EH (cell line): ENCODE data around the gene DPP8.
A peak's percentile ranks its signal among the peaks of the same experiment; 100 is the strongest.
"Not testable (repeated sequence)": the region's sequence is repeated elsewhere in the genome, so short reads cannot be mapped to it uniquely, and the experiment has no call there.

Source experiments
- DNase-seq: peaks from one replicate; pipeline ENCODE4 v3.0.0-alpha.2; 2015; ENCODE audit warnings: low read depth

The DPP8 gene

DNA sequence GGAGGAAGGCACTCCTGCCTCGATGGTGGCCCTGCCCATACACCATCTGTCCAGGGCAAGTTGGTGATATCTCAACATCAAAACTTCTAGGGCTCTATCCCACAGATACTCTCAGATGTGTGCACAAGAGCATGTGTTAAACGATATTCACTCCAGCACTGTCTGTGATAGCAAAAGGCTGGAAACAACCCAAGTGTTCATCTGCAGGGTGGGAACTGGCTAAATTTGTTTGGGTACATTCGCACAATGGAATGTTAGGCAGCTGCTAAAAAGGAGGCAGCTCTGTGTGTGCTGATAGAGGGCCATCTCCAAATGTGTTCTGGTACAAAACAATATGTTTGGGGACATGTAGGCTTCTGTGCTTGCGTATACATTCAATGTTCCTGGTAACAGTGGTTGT is 114.5 kb downstream of the DPP8 start:
- peak; percentile 16 for DNase-seq

DNA sequence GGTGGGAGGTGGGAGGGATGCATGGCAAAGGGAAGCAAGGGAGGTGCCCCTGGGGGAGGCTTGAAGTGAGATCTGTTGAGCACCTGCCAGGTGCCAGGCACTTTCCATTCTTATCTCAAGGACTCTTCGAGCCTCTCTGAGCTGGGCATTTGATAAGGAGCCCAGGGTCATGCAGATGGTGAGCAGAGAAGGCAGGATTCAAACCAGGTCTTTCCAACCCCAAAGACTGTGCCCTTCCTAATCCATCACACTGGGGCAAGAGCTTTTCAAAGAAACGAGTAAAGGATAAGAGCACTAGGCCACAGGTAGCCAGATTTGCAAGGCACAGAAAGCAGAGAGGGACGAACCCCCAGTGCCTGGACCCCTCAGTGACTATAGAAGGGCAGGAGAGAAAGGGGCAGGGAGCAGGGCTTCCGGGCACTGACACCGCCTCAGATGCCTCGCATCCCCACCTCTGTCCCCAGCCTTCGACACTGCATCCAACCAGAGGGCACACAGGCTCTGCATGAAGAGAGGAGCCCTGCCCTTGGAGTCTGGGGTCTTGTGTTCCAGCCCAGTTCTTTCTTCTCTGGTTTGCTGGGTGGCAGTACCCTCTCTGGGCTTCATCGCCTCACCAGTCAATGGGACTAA is 115.8 kb downstream of the DPP8 start:
- no peak for DNase-seq

DNA sequence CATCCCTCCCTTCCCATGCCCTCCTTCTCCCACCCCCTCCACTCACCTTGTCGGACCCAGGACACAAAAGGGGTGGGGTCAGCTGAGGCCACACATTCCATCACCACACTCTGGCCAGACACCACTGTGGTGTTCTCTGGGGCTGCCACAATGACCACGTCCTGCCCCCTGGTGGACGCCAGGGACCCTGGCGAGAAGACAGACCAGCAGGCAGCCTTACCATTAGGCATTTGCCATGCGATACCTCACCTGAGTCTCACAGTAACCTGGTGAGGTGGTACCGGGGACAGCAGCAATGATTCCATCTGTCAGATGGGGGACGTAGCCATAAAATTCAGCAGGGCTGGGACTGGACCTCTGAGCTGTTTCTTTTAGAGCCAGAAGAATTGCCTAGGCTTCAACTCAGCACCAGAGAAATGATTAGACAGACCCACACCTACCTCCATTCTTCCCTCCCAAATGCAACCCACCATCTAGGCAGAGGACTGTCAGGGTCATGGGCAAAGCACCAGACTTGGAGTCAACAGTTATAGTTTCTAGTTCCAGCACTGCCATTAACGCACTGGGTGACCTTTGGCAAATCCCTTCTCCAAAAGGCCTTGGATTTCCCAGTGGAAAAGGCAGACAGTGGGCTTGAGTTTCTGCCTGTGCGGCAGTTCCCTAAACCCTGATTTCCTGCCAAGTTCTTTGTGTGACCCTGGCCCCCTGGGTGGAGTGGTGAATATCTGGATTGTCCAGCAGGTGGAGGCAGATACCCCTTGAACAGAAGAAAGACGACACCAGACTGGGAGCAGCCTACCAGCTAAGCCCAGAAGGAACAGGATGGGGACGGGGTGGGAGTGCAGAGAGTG is 116.5 kb downstream of the DPP8 start:
- peak; percentile 71 for DNase-seq

DNA sequence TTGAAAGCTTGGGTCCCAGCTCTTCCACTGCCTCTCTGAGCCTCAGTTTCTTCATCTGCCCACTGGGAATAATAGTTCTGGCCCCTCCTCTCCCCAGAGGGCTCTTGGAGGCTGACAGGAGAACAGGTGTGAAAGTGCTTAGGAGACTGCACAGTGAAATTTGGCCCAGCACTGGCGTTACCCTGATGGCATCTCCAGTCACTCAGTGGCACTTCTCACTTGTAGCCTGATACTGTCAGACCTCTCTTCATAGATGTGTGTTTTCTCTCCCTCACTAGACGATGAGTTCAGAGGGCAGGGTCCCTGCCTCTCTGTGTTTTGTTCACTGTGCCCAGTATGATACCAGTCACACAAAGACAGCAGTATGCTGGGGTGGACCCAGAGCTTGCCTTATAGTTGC is 117.5 kb downstream of the DPP8 start:
- DNase-seq: no peak

DNA sequence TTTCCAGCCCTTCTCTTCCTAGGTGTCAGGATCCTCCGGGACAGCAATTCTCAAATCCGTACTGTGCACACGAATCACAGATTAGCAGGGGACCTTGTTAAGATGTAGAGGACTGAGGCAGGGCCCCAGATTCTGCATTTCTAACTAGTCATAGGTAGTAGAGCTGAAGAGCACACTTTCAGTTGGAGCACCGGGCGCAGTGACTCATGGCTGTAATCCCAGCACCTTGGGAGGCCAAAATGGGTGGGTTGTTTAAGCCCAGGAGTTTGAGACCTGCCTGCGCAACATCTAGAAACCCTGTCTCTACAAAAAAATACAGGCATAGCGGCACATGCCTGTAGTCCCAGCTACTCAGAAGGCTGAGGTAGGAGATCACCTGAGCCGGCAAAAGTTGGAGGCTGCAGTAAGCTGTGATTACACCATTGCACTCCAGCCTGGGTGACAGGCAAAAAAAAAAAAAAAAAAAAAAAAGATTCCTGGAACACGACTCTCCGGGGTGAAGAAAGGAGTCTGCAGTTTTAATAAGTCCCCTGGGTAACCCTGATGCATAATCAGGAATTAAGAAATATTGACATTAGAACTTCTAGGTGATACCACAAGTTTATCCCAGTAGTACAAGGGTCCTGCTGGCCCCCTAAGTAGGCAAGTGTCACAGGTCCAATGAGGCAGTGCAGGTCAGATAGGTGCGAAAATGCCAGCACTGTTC is 118.3 kb downstream of the DPP8 start:
- DNase-seq: no peak

DNA sequence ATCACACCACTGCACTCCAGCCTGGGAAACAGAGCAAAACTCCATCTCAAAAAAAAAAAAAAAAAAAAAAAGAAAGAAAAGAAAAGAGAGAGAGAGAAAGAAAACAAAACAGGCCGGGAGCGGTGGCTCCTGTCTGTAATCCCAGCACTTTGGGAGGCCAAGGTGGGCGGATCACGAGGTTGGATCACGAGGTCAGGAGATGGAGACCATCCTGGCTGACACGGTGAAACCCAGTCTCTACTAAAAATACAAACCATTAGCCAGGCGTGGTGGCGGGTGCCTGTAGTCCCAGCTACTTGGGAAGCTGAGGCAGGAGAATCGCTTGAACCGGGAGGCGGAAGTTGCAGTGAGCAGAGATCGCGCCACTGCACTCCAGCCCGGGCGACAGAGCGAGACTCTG is 119.0 kb downstream of the DPP8 start:
- not testable (repeated sequence) for DNase-seq

DNA sequence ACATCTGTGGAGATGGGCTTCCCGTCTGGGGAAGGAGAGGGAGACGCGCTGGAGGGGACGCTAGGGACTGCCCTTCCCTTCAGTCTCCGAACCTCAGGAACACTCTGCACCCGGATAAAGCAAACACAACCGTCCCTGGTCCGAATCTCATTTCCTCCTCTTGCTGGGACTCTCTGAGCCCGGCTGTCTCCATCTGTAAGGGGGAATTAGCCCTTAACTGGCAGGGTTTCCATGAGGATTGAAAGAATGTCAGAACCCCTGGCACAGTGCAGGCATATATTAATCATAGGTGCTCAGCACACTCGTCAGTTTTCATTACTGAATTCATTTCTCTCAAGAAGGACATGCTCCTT is 120.5 kb downstream of the DPP8 start:
- no peak for DNase-seq

DNA sequence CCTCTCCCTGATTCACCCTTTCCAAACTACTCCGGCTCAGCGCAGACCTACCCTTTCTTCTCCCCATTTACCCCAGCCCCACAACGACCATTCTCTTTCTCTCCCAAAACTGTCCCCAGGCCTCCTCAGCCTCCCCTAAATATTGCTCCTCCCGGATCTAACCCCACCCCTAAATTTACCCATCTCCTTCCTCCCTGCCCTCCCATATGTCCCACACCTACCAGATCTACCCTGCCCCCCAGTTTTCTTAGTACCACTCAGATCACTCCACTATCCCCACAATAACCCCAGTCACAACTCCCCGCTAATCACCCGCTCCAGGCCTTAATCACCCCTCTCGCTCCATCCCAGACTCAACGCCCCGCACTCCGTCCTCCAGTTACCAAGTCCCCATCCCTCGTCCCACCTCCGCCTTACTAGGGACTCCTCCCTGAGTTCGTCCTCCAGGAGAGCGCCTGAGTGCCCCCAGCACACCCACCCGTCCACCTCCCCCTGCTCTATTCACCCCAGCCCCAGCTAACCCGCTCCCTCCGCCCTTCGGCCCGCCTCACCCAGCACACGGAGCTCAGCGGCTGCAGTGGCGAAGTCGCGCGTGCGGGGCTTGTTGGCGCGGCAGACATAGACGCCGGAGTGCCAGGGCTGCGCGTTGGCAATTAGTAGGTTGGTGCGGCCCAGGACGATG is 121.1 kb downstream of the DPP8 start:
- no peak for DNase-seq

DNA sequence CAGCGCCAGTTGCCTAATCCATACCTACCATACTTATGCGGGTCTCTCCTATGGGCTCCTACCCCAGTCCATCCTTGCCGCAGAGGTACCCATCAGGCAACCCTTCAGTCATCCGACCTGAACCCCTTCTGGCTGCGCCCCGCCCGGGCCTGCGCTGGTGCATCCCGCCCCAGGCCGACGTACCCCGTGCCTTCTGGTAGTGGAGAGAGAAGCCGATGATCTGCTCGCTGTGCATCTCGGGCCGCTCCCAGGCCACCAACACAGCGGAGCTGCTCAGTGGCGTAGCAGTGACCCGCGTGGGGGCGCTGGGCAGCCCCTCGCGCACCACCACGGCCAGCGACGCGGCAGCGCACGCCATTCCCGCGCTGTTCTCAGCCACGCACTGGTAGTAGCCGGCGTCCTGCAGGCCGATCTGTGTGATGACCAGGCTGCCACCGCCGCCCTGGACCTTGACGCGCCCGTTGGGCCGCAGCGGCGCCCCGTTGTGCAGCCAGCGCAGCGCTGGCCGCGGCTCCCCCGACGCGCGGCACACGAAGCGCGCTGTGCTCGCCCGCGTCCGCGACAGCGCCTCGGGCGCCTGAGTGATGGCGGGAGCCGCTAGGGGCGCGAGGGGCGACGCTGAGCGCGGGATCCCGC is 121.8 kb downstream of the DPP8 start:
- no peak for DNase-seq

DNA sequence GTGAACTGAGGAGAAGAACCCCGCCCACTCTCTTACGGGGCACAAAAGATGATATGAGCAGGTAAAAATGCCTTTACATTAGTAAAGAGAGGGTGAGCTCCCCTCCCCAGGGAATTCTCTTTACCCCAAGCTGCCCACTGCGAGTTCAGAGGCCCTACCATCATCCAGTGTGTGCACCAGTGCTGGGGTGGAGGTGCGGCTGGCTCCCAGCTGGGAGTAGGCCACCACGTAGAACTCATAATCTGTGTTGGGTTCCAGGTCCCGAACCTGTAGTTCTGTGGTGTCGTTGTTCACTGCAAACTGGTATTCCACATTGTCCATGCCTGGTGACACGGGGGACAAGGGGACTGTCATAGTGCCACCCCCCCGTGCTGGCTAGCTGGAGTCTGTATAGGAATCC is 122.6 kb downstream of the DPP8 start:
- no peak for DNase-seq

DNA sequence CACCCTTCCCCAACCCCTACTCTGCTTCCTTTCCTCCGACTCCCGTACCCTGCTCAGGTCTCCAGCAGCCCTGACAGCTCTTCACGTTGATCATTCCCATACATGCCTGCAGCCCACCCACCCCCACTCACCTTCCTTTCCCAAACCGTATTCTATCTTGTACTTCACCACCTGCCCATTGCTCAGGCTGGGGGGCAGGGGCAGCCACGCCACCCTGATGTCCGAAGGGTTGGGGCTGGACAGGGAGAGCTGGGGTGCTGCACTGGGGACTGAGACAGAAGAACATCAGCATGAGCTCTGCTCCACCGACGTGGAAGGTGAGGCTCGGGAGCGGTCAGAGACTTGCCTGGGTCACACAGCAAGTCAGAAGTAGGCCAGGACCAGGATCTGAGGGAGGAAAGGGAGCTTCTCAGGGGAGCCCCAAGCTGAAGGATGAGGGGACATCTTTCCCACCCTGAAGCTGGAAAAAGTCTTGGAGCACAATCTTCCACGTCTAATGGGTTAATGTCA is 123.2 kb downstream of the DPP8 start:
- no peak for DNase-seq

DNA sequence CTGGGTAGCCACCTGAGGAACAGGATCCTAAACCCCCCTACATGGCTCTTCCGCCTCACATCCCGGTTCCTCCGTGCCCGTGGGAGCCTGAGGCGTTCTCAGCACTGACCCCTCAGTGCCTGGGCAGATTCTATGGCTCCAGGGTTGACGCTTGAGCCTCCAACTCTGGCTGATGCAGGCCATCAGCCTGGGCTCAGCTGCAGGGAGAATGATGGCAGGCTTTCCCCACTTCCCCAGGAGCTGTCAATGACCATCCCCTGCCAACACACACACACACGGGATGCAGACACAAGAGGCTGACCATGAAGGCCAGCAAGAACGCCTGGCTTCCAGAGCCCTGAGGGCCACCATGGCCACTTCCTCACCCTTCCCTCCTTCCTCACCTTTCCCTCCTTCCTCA is 123.9 kb downstream of the DPP8 start:
- no peak for DNase-seq

DNA sequence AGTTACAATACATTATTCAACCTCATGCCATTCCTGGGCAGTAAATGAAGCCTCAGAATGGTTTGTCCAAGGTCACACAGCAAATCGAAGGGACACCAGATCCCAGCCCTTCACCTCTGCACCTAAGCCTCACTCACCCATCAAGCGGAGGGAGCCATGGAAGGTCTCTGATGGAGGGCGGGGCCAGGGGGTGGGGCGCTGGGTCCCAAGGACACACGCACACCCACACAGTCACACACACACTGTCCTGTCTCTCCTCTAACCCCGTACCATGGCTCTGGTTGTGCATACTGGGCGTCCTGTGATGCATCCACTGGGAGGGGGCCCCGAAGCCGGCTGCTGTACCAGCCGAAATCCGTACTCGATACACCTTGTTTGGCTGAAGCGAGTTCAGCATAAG is 124.4 kb downstream of the DPP8 start:
- no peak for DNase-seq
